HK-2 (cell line): Measurements from ENCODE around the gene SLC38A7.
"Not testable (repeated sequence)": the region's sequence is repeated elsewhere in the genome, so short reads cannot be mapped to it uniquely, and the experiment has no call there.

Experiments used
- DNase-seq: peaks from one replicate; pipeline ENCODE4 v3.0.0-alpha.2; 2018; ENCODE audit not compliant: unreplicated experiment

SLC38A7 gene, protein sequence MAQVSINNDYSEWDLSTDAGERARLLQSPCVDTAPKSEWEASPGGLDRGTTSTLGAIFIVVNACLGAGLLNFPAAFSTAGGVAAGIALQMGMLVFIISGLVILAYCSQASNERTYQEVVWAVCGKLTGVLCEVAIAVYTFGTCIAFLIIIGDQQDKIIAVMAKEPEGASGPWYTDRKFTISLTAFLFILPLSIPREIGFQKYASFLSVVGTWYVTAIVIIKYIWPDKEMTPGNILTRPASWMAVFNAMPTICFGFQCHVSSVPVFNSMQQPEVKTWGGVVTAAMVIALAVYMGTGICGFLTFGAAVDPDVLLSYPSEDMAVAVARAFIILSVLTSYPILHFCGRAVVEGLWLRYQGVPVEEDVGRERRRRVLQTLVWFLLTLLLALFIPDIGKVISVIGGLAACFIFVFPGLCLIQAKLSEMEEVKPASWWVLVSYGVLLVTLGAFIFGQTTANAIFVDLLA

GRCh38 chr16:58684354-58685083, at the start of gene SLC38A7:
SLC38A7 (minus strand) TSS chr16:58684770; CDS start chr16:58680126, 4,644 bp downstream.
- peak; percentile 79 for DNase-seq

DNA sequence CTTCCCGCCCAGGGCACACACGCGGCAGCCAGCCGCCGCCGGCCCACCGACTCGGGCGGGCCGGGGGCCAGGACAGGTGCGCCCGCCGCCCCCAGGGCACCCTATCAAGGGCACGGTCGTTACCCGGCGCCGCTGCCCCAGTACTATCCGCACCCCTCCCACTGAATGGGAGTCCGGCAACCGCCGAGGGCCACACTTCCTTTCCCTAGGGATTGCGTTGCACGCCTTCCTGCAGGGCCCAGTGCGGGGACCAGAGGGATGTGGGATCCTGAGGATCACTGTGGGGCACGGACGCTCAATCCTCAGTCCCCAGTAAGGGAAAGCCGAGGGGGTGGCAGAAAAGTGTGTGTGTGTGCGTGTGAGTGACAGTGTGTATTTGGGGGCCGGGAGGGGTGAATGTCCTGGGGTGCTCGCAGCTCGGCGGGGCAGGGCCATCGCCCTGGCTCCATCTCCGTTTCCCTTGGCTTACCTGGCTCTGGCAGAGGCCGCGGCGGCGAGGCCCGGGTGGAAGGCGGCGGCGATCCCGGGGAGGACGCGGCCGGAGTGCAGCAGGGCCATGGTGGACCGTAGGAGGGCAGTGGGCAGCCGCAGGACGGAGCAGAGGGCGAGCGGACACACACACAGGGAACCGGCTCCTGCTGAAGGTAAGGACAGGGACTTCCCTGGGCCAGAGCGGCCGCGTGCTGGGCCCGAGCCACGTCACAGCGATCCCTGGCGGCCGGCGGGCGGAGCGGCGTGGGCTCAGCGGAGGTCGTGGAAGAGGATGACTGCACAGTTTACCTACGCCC, 49.3 kb upstream of the SLC38A7 start, which contains the start of gene GOT2:
Gene GOT2 (minus strand): TSS at position 646 of the 788 bp plus-strand sequence. CDS start 88 bp downstream, at position 558.
- DNase-seq: peak; percentile 92

DNA sequence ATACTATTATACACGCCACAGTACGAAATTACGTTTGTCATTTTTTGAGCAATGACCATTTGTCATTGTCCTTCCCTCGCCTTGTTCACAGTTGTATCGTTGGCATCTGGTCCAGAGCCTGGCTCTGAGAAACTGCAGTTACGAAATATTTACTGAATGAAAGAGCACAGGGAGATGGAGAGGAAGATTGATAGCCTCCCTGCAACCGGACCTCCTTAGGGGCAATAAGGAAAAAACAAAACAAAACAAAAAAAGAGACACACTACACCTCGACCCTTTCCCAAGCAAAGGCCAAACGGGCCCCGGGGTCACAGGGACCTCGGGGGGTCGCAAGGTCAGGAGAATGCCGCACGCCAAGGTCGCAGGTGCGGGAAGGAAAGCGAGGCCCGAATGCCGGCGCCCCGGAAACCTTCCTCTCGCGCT, 48.7 kb upstream of the SLC38A7 start:
- no peak for DNase-seq

DNA sequence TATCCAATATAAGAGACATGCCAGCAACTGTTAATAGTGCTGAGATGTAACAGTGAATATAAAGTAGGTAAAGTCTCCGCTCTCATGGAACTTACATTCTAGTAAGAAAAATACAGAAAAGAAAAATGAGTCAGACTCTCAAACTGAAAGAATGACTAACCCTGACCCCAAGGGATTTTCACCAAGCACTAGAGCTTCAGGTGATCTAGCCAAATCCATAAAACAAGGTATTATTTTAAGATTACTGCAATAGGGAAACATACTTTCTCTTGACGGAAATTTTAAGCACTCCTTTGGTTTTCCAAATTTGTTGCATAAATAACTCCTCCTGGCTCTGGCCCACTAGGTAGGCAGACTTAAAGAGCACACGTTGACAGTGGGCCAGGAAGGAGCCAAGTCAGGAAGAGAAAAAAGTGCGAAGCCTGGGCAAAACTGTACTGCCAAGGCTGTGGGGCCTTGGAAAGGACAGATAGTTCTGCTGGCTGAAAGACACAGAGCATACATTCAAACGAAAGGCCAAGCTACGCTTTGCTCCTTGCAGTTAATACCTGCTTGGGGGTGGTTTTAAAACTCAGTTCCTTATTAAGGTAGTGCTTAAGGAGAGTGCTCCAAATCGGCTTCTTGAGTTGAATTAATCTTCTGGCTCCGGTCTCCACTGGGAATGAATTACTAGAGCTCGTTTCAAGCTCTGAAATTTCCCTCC, 48.1 kb upstream of the SLC38A7 start:
- no peak for DNase-seq

DNA sequence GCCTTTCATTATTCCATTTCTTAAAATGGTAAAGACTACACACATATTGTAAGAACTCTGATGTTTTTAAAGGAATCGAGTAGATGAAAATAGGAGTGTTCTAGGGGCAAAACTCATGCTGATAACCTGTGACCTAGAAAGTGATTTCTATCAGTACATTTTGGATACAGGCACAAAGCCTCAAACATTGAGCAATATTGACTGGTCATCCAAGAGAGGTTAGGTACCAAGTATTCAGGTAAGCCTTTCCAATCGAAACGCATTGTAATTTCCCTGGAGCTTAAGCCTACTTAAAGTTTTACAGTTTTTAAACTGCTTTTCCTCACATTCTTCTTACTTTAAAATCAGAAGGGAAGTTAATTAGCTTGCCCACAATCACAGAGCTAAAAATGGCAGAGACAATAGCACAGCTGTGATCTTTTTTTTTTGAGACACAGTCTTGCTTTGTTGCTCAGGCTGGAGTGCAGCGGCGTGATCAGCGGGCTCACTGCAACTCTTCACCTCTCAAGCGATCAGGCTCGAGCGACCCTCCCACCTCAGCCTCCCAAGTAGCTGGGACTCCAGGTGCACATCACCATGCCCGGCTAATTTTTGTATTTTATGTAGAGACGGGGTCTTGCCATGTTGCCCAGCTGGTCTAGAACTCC, 46.3 kb upstream of the SLC38A7 start:
- DNase-seq: no peak

DNA sequence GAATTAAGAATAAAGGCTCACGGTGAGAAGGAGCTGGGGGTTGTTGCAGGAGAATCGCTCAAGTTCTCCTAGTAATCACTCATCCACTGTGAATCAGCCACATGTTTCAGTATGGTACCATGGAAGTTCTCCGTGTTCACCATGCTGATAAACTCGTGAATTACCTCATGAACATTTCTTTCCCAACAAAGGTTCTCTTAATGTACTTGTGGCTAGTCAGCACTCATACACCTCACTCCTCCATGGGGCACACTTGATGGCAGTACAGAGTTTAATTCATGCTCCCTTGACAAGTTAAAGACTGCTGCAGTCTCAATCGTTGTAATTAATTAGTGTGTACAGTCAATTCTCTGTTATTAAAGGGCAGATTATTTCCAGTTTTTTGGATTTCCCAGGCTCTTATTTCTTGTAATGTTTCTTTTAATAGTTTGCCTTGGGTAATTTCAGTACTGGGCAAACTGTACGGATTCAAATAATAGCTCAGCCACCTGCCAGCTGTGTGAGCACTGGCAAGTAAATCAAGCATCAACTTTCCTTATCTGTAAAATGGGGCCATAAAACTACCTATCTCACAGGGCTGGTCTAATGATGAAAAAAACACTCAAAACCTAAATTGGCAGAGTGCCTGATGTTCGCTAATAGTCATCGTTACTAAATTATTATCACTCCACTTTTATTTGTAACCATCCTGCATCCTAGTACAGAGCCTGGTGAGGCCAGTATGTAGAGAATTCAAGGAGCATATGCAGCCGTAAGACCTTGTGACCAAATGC, 43.4 kb upstream of the SLC38A7 start:
- no peak for DNase-seq

DNA sequence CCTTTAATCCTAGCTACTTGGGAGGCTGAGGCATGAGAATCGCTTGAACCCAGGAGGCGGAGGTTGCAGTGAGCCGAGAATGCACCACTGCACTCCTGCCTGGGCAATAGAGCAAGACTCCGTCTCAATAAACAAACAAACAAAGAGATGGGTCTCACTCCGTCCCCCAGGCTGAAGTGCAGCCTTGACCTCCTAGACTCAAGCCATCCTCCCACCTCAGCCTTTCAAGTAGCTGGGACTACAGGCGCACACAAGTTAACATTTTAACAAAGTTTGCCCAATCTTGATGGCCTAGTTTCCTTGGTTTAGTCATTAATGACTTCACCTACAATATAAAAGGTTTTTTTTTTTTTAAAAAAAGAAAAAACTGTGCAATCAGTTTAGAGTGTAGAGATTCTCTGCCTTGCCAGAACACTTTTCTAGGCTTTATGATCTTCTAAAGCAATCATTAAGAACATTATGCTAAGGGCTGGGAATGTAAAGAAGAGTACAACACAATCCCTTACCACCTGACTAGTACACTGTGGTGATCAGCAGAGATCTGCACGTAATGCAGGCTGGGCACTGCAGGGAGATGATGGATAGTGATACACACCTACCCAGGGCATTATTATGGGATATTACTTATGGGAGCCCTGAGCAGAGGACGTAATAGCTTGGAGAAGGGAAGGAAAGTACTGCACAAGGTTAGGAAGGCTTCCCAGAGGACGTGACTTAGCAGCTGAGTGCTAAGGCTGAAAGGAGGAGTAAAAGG, 42.6 kb upstream of the SLC38A7 start:
- no peak for DNase-seq

GRCh38 chr16:58723109-58723508, 38.5 kb upstream of the SLC38A7 start:
- DNase-seq: no peak

GRCh38 chr16:58717994-58718393, 33.4 kb upstream of the SLC38A7 start:
- DNase-seq: no peak

GRCh38 chr16:58716468-58716867, 31.9 kb upstream of the SLC38A7 start:
- DNase-seq: no peak

DNA sequence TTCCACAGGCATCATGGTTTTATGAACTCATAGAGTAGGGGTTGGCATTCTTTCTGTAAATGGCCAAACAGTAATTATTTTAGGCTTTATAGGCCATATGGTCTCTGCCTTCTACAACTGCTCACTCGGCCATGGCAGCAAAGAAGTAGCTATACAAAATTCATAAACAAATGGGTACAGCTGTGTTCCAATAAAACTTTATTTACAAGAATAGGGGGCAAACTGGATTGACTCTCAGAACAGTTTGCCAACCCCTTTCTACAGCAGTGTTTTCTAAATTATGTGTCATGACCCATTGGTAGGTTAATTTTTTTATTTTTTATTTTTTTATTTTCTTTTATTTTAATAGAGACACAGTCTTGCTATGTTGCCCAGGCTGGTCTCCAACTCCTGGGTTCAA, 29.2 kb upstream of the SLC38A7 start:
- no peak for DNase-seq

GRCh38 chr16:58709333-58709732, 24.8 kb upstream of the SLC38A7 start:
- DNase-seq: peak; percentile 68

DNA sequence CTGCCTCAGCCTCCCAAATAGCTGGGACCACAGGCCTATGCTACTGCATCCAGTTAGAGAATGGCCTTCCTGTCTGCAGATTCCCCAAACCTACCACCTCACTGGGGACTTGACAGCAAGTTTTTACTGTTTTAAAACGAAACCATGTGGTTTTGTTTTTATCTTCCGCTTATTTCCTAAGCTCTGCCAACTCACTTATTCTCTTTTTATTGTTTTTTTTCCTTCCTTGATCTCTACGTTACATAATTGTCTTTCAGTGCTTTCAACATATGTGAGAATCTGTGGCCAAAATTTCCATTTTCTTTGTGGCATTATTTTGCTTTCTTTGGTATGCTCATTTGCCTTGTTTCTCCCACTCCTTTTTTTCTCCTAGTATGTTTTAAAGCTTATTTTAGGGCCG, 14.6 kb upstream of the SLC38A7 start:
- no peak for DNase-seq

DNA sequence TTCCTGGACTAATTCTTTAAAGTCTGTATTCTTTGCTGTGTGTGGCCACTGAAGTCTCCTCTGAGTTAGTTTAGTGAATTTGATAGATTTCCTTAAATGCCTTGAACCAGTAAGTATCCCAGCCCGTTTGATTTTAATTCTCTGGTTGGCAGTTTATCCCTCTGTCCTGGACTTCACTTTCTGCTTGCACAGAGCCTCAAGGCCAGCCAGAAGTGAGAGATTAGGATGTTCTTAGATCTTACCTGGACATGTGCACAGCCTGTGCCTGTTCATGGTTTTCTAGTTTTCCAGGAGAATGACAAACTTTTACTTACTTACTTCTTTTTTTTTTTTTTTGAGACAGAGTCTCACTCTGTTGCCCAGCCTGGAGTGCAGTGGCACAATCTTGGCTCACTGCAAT, 10.8 kb upstream of the SLC38A7 start:
- no peak for DNase-seq

DNA sequence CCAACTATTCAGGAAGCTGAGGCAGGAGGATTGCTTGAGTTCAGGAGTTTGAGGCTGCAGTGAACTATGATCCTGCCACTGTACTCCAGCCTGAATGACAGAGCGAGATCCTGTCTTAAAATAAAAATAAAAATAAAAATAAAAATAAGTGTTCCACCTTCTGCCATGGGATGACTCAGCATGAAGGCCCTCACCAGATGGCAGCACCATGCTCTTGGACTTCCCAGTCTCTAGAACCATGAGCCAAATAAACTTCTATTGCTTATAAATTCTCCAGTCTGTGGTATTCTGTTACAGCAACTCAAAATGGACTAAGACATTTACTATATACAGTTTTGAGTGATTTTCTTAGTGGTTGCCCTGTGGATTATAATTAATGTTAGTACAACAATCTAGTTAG, 7.9 kb upstream of the SLC38A7 start:
- no peak for DNase-seq

DNA sequence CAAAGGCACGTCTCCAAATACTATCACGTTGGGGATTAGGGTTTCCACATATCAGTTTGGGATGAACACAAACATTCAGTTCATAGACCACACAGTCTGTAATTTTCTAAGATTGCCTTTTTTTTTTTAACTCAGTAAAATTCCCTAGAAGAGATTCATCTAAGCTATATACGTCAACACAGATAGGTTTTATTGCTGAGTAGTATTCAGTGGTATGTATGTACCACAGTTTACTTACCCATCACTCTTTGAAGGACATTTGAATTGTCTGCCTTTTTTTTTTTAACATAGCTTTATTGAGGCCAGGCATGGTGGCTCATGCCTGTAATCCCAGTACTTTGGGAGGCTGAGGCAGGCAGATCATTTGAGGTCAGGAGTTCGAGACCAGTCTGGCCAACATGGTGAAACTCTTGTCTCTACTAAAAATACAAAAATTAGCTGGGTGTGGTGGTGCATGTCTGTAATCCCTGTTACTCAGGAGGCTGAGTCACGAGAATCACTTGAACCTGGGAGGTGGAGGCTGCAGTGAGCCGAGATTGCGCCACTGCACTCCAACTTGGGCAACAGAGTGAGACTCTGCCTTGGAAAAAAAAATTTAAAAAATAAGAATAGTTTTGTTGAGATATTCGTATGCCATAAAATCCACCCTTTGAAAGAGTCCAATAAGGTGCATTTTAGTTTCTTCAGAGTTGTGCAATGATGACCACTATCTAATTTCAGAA, 2.6 kb upstream of the SLC38A7 start:
- DNase-seq: not testable (repeated sequence)

DNA sequence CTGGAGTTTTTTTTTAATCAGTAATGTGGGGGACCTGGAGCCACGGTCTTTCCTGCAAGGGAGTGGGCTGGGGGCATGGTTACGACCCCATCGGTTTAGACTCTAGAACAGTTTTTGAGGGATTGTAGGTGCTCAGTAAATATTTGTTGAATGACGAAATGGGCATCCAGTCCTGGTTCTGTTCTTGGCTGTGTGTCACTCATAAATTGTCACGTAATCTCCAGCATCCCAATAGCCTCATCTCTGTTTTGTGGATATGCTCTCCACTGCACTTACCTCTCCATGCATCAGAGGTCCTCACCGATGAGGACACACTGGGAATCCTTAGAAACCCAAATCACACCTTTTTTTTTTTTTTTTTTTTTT, 497 bp upstream of the SLC38A7 start:
- no peak for DNase-seq

DNA sequence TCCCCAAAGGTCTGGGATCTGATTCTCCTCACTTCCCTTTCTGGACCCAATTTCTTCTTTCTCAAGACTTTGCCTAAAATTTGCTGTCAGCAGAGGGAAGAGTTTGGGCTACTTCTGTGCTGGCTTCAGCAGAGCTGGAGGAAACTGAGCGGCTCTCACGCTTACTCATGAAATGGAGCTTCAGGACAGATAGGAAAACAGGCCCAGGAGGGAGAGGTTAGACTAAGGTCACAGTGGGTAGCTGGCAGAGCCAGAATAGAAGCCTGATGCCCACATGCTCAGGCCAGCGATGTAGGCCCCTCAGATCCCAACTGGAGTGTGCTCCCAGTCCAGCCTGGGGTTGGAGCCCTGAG, 593 bp downstream of the SLC38A7 start:
- DNase-seq: no peak

DNA sequence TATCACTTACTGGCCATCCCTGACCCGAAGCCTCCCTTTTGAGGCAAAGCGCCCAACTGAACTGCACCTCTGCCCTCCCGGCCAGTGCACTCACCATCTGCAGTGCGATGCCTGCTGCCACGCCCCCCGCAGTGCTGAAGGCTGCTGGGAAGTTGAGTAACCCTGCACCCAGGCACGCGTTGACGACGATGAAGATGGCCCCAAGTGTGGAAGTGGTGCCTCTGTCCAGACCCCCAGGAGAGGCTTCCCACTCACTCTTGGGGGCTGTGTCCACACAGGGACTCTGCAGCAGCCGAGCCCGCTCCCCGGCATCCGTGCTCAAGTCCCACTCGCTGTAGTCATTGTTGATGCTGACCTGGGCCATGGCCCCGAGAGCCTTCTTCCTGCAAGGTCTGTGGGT, 4.8 kb downstream of the SLC38A7 start:
- no peak for DNase-seq
